Thoracic aorta (tissue), 2 donors: Measurements from ENCODE around the gene ZNF221. TPM values are rescaled to one million over a fixed set of nuclear protein-coding genes. Genes with fewer than 3 reads are reported as not detected.

ENCODE experiments used
- ATAC-seq: fragments of 150-250 bp; one replicate; pipeline ENCODE4 v1.8.0; 2017; ENCODE audit warnings: low read depth; ENCODE audit not compliant: insufficient number of reproducible peaks, low FRiP score
- DNase-seq: peaks from one replicate; pipeline ENCODE4 v3.0.0-alpha.2; 2020; ENCODE audit warnings: low spot score
- H3K27ac ChIP-seq, 2 donors: fragments of 200-600 bp; sonication (generic); 1 replicate in 1 of 2; 2 replicates in 1 of 2; pipeline ENCODE4 v1.5.1; 2016; ENCODE audit warnings: mild to moderate bottlenecking in 2 of 2, moderate library complexity in 2 of 2
- H3K27me3 ChIP-seq: fragments of 200-600 bp; sonication (generic); replicated peaks from 2 replicates; pipeline ENCODE4 v1.6.0; 2016; ENCODE audit warnings: mild to moderate bottlenecking; ENCODE audit not compliant: insufficient read depth
- H3K36me3 ChIP-seq: fragments of 200-600 bp; sonication (generic); one replicate; pipeline ENCODE4 v1.5.1; 2016
- H3K4me1 ChIP-seq, 2 donors: fragments of 200-600 bp; sonication (generic); 1 replicate in 1 of 2; 2 replicates in 1 of 2; pipeline versions ENCODE4 v1.5.1 to v1.6.0; 2016; ENCODE audit warnings: low read depth in 2 of 2, mild to moderate bottlenecking in 1 of 2; ENCODE audit not compliant: control insufficient read depth in 1 of 2
- H3K4me3 ChIP-seq: fragments of 200-600 bp; sonication (generic); 2 replicates; pipeline ENCODE4 v1.5.1; 2016; ENCODE audit warnings: mild to moderate bottlenecking
- H3K9me3 ChIP-seq: fragments of 200-600 bp; sonication (generic); 2 replicates; pipeline ENCODE4 v1.5.1; 2016
- total RNA-seq, 2 donors: library from RNA; depleted of rRNA; stranded (reverse); fragments of >200 nt; gene quantifications; one replicate each; pipeline versions ENCODE4 v1.1.0 to v1.2.3, GENCODE V29; 2016
- TF ChIP-seq, protein P1 (sequence below): fragments of 200-600 bp; sonication (generic); IDR thresholded peaks from one replicate; pipeline ENCODE4 v1.5.1; 2019; ENCODE audit warnings: antibody characterized with exemption

The ZNF221 gene
- total RNA-seq, 2 donors from 2014 or later: 5.8 to 11.9 TPM

DNA sequence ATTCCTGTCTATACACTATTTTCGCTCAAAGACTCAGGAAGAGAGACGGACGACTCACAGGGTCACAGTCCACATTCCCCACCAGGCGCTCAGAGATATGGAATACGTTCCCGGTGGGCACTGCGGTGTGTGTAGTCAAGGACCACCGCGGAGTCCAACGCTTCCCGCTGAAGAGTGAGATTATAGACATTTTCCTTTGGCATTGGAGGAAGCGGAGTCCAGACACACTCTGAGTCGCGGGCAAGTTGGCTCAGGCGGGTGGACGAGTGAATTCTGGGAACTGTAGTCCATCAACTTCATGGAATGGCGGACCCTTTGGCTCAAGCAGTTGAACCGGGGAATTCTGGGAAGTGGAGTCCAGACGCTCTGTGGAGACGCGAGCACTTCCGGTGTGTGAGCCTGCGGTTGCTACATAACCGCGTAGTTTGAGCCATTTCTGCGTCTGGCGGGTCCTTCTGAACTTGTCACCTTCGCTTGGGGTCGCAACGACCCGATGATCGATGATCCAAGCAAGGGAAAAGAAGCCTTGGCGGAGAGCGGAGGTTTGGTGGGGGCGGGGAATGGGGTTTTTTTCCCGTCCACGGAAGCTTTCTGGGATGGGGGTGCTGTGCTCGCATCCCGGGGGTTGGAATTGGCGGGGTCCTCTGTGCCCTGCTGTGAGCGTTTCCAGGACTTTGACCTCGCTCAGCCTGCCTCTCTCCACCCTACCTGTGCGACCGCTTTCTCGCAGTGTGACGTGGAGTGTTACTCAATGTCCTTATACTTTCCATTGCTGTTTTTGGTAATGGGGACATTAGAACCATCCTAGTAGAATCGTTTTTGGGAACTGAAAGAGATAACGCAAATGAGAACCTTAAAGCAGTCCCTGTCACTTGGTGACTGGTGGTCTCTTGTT, 51.8 kb downstream of the ZNF221 start, which contains the start of gene ZNF230:
Gene ZNF230, plus strand, starts transcription at position 392 of the 895 bp plus-strand sequence. CDS start 4,122 bp downstream, outside the sequence.
- Histone ChIP-seq H3K36me3 (peaks cover 13% of the 10 kb centered on the region), H3K27ac (peak within 1 kb of the TSS; percentile 65 to 75), H3K4me1 (peaks cover 6 to 14% of the 10 kb centered on the region in 2 donors), H3K27me3 (no peaks in the 10 kb centered on the region), H3K9me3 (no peaks in the 10 kb centered on the region), H3K4me3 (peak within 1 kb of the TSS; percentile 84)
- ATAC-seq (peak; percentile 95), DNase-seq (peak; percentile 77)
- TF ChIP-seq, protein P1, sequence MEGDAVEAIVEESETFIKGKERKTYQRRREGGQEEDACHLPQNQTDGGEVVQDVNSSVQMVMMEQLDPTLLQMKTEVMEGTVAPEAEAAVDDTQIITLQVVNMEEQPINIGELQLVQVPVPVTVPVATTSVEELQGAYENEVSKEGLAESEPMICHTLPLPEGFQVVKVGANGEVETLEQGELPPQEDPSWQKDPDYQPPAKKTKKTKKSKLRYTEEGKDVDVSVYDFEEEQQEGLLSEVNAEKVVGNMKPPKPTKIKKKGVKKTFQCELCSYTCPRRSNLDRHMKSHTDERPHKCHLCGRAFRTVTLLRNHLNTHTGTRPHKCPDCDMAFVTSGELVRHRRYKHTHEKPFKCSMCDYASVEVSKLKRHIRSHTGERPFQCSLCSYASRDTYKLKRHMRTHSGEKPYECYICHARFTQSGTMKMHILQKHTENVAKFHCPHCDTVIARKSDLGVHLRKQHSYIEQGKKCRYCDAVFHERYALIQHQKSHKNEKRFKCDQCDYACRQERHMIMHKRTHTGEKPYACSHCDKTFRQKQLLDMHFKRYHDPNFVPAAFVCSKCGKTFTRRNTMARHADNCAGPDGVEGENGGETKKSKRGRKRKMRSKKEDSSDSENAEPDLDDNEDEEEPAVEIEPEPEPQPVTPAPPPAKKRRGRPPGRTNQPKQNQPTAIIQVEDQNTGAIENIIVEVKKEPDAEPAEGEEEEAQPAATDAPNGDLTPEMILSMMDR: no peak

DNA sequence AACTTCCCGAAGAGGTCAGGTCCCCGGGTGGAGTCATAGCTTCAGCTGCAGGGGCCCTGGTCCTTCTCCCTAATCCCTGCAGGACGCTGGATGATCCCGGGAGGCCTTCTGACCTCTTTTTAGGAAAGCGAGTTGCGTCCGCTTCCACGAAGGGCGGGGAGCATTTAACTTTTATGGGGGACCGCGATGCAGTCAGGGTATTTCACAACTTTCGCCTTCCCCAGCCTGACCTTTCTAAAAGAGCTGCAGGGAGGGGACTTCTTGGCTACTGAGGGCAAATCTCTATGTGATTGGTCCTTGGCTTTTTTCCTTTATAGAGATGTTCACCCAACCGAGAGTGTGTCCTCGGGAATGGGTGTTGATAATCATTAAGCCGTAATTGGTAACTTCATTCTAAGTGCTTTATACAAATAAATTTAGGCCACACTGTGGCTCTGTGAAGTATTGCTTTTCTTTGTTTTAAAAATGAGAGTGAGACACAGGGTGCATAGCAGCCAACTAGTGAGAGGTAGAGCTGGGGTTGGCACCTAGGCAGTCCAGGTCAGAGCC, 52.5 kb downstream of the ZNF221 start:
- ATAC-seq (no peak), DNase-seq (no peak)
- Histone ChIP-seq H3K36me3 (peaks cover 19% of the 10 kb centered on the region), H3K27ac (peak overlapping the region in 1 of 2 donors; percentile 40), H3K4me1 (peaks cover 6 to 14% of the 10 kb centered on the region in 2 donors), H3K4me3 (peak overlapping the region; percentile 84), H3K27me3 (no peaks in the 10 kb centered on the region), H3K9me3 (peaks cover 6% of the 10 kb centered on the region)
- TF ChIP-seq, protein P1: no peak

DNA sequence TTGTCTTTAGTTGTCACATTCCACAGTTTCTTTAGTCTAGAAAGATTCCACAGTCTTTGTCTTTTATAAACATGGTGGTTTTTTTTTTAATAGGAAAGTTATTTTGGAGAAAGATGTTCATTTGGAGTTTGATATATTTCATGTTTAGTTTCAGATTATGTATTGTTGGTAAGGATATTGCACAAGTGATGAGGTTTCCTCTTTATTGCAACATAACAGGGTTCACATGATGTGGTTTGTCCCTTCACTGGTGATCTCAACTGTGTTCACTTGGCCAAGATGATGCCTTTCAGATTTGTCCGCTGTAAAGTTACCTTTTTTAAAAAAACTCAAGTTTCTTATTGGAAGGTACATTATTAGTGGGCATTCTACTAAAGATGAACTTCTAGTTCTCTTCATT, 54.9 kb downstream of the ZNF221 start:
- Histone ChIP-seq H3K36me3 (peaks cover 43% of the 10 kb centered on the region), H3K4me1 (peaks cover 6 to 14% of the 10 kb centered on the region in 2 donors), H3K9me3 (peaks cover 24% of the 10 kb centered on the region), H3K4me3 (no peak overlapping the region), H3K27ac (no peak overlapping the region), H3K27me3 (no peaks in the 10 kb centered on the region)
- TF ChIP-seq, protein P1: no peak
- no peak for DNase-seq
- ATAC-seq: no peak

DNA sequence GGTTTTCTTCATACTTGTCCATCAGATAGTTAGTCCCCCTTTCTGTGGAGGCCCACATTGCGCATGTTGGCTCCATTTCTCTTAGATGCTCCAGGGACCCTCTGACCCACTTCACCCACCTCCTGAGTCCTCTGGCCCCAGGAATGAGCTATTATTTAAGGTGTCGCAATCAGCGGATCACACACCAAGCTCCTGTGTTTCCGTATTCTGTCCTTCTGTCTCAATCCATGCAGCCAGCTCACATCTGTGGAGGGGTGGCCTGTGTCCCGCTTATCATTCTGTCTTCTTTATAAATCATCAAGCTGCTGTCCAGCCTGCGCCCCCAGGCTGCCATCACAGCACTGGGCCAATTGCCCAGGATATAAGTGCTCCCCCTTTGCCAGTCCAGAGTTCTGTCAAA, 56.4 kb downstream of the ZNF221 start:
- TF ChIP-seq, protein P1: no peak
- Histone ChIP-seq H3K27me3 (no peaks in the 10 kb centered on the region), H3K36me3 (peaks cover 57% of the 10 kb centered on the region), H3K9me3 (peaks cover 38% of the 10 kb centered on the region), H3K4me3 (no peak overlapping the region), H3K4me1 (peaks cover 3 to 7% of the 10 kb centered on the region in 2 donors), H3K27ac (no peak overlapping the region)
- no peak for DNase-seq
- ATAC-seq: no peak

DNA sequence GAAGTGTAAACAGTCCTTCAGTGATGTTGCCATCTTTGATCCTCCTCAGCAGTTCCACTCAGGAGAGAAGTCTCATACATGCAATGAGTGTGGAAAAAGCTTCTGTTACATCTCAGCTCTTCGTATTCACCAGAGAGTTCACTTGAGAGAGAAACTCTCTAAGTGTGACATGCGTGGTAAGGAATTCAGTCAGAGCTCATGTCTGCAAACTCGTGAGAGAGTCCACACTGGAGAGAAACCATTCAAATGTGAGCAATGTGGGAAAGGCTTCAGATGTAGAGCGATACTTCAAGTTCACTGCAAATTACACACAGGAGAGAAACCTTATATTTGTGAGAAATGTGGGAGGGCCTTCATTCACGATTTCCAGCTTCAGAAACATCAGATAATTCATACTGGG, 59.4 kb downstream of the ZNF221 start:
- TF ChIP-seq, protein P1: no peak
- H3K4me1 ChIP-seq: no peaks in the 10 kb centered on the region

More for the DNA sequence above, 59.4 kb downstream of the ZNF221 start:
- peak overlapping the region; percentile 18 for H3K4me3 ChIP-seq
- H3K27ac ChIP-seq: no peak overlapping the region
- peaks cover 57% of the 10 kb centered on the region for H3K9me3 ChIP-seq
- peaks cover 57% of the 10 kb centered on the region for H3K36me3 ChIP-seq
- DNase-seq (no peak), ATAC-seq (no peak)
- no peaks in the 10 kb centered on the region for H3K27me3 ChIP-seq
